Bladder microvascular endothelial cell (primary cell): ENCODE results near the gene CACNA1H. TPM values are rescaled to one million over a fixed set of nuclear protein-coding genes. Genes with fewer than 3 reads are reported as not detected.

Experiments
- total RNA-seq: library from RNA; depleted of rRNA; stranded (reverse); fragments of >200 nt; gene quantifications from 2 replicates; pipeline ENCODE4 v1.2.3, GENCODE V29; 2014

The CACNA1H gene
- total RNA-seq = 0.31 and 1.1 TPM in 2 replicates

DNA sequence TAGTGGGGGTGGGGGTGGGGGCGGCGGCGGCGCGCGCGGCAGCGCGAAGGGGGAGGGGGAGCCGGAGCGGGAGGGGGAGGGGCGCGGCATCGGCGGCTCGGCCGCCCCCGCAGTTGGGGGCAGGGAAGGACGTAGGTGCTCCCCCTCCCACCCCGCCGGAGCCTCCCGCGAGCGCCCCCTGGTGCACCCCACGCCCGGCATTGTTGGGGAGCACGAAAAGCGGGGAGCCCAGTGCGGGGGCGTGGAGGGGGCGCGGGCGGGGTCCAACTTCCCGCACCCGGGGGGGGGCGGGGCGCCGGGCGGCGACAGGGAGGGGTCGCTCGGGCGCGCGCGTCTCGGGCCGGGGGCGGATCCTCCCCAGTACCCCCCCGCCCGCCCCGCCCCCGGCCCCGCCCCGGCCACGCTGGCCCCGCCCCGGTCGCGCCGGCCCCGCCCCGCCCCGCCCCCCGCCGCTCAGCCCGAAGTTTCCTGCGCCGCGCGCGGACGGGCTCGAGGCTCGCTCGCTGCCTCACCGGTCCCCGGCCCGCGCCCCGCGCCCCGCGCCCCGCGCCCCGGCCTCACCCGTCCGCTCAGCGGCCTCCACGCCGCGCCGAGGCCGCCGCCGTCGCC is at the start of gene CACNA1H:
Gene CACNA1H, plus strand, starts transcription at position 456 of the 609 bp plus-strand sequence. CDS start 632 bp downstream, outside the sequence.

DNA sequence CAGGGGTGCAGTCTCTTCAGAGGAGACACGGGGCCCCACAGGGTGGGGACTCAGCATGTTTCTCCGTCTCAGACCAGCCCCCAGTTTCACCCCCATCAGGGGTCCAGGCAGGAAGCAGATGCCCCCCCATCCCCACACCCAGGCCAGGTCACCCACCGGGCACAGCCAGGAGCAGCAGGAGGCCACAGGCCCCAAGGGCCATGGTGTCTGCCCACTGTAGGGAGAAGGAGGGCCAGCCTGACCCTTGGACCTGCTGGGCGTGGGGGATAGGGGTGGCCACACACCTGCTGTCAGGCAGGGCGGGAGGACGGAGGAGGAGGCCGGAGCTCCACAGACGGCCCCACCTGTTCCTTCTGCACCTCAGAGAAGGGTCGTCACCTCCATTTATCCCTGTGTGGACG is 72.1 kb downstream of the CACNA1H start, which contains the start of gene TPSG1:
Gene TPSG1, minus strand, starts transcription at position 218 of the 401 bp plus-strand sequence. Its CDS starts 16 bp downstream, at position 202.

DNA sequence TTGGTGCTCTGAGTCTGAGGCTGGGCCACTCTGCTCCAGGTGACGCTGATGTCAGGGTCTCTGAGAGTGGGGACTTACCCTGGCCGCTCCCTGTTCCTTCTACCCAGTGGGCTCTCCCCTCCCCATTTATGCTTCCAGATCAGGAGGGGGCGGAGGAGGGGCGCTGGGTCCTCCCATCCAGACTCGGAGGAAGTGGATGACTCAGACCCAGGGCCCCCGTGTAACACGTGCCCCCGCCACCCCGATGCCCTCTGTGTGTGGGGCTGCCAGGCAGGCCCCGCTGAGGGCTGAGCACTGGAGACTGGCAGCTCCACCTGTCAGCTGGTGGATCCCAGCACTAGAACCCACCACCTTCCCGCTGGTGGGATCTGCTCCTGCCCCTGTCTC is 77.2 kb downstream of the CACNA1H start, which contains the start of gene TPSB2:
Gene TPSB2, minus strand, starts transcription at position 101 of the 387 bp plus-strand sequence. CDS start 233 bp downstream, outside the sequence.

DNA sequence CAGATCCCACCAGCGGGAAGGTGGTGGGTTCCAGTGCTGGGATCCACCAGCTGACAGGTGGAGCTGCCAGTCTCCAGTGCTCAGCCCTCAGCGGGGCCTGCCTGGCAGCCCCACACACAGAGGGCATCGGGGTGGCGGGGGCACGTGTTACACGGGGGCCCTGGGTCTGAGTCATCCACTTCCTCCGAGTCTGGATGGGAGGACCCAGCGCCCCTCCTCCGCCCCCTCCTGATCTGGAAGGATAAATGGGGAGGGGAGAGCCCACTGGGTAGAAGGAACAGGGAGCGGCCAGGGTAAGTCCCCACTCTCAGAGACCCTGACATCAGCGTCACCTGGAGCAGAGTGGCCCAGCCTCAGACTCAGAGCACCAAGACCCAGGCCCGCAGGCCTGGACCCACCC is 87.5 kb downstream of the CACNA1H start, which contains the start of gene TPSAB1:
Gene TPSAB1, plus strand, starts transcription at position 270 of the 400 bp plus-strand sequence. CDS start 234 bp downstream, outside the sequence.

DNA sequence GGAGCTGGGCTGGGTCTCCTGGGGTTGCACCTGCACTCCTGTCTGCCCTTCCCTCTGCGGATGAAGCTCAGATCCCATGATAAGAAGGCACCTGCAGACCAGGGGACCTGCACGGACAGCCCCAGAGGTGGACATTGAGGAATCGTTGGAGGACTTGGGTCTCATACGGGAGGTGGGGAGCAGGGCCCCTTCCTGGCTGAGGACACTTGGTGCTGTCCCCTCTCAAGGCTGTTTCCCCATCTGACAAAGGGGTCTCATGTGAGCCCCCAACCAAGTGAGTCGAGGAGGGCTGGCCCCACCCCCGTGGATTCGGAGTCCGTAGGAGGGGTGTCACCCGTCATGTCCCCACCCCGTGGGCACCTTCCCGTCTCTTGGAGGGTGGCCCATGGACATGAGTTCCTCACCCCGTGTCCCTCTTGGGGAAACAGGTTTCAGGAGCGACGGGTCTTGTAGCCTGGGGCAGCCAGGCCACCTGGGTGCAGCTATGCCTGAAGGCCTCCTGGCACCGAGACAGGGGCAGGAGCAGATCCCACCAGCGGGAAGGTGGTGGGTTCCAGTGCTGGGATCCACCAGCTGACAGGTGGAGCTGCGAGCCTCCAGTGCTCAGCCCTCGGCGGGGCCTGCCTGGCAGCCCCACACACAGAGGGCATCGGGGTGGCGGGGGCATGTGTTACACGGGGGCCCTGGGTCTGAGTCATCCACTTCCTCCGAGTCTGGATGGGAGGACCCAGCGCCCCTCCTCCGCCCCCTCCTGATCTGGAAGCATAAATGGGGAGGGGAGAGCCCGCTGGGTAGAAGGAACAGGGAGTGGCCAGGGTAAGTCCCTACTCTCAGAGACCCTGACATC is 102.6 kb downstream of the CACNA1H start, which contains the start of gene TPSD1:
Gene TPSD1, plus strand, starts transcription at position 794 of the 847 bp plus-strand sequence. CDS start 212 bp downstream, outside the sequence.

Other genes with a start within 250 kb of the CACNA1H start
- 5.0 and 10.8 TPM in 2 replicates for gene LMF1, start 182.1 kb upstream of the CACNA1H start, total RNA-seq
- 0.16 and 1.3 TPM in 2 replicates for gene SOX8, start 171.3 kb upstream of the CACNA1H start, total RNA-seq
- gene SSTR5, start 80.4 kb upstream of the CACNA1H start, total RNA-seq = 0.16 and 0.50 TPM in 2 replicates
- gene C1QTNF8, start 56.9 kb upstream of the CACNA1H start, total RNA-seq = not detected in 2 replicates
- gene TPSG1, start 72.2 kb downstream of the CACNA1H start, total RNA-seq = not detected in 2 replicates
- not detected in 2 replicates for gene TPSB2, start 77.1 kb downstream of the CACNA1H start, total RNA-seq
- gene TPSAB1, start 87.6 kb downstream of the CACNA1H start, total RNA-seq = not detected in 2 replicates
- not detected in 2 replicates for gene TPSD1, start 103.0 kb downstream of the CACNA1H start, total RNA-seq
- 33.7 and 65.7 TPM in 2 replicates for gene UBE2I, start 156.5 kb downstream of the CACNA1H start, total RNA-seq
- gene BAIAP3, start 180.5 kb downstream of the CACNA1H start, total RNA-seq = 1.0 and 3.7 TPM in 2 replicates
- 50.3 and 52.1 TPM in 2 replicates for gene TSR3, start 198.8 kb downstream of the CACNA1H start, total RNA-seq
- gene GNPTG, start 198.8 kb downstream of the CACNA1H start, total RNA-seq = 27.7 and 54.7 TPM in 2 replicates